ENCODE measurements around the gene INS. TPM values are rescaled to one million over a fixed set of nuclear protein-coding genes. Genes with fewer than 3 reads are reported as not detected.

Gene INS
- total and polyA plus RNA-seq, 2 of the 8 experiments (the other 6 are each of a cell fraction or from before 2014, with no cell fraction given) = not detected

- TF ChIP-seq BCL11A (IDR thresholded peaks at IDR 0.05; ENCODE audit: low read depth in 2 of 2, low read length in 2 of 2) (no peak), ASH2L (IDR thresholded peaks at IDR 0.05; ENCODE audit: low read length) (no peak)
Measured at GRCh38 chr11:2193099-2193887, 32.3 kb upstream of the INS start (continued).

Data from H1 (cell line).